LNCaP clone FGC (cell line): ENCODE results near the gene GALNT9.
"Not testable (repeated sequence)": the region's sequence is repeated elsewhere in the genome, so short reads cannot be mapped to it uniquely, and the experiment has no call there.

Experiments used
- DNase-seq: peaks from one replicate; pipeline ENCODE4 v3.0.0-alpha.2; 2011; ENCODE audit warnings: low read depth
- H3K4me3 ChIP-seq: 2 replicates; pipeline ENCODE4 v1.5.1; 2011; ENCODE audit warnings: mild to moderate bottlenecking, low read depth, low read length, control low read depth
- CTCF ChIP-seq: IDR thresholded peaks from 2 replicates; pipeline ENCODE4 v1.5.1; 2012; ENCODE audit warnings: mild to moderate bottlenecking; ENCODE audit not compliant: control insufficient read depth, insufficient read depth; ENCODE audit errors: extremely low read depth

Gene GALNT9

DNA sequence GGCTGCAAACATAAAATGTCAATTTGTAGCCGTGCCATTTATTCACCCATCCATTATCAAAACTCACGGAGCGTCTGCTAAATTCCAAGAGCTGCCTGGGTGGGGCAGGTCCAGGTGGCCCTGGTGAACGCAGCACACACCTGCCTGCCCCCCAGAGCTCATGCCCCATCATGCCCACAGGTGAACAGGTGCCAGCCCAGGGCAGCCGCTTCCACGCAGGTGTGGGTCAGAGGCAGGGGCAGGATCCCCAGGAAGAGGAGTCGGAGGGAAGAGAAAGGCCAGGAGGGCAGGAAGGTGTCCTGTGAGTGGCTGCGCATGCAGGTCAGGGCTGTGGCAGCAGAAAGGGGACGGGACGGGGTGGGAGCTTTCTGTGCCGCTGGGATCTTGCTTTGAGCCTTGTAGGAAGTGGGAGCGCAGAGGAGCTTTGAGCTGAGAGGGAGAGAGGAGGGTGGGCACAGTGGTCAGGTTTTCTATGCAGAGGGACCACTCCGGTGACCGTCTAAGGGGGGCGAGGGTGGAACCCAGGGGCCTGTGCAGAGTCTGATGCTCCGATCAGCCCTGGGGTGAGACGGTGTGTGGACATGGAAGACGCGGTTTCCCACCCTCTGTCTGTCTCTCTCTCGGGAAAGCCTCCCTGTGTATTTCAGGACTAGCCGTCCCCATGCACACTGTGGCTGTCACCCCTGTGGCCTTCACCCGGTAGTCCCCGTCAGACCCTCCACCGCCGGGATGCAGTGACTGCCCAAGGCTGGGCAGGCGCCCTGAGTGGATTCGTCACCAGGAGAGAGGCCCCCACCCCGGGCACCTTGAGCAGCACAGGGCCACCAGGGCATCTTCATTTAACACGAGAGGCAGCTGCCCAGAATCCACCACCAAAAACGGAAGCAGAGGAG is 26.7 kb downstream of the GALNT9 start:
- no peak overlapping the region for H3K4me3 ChIP-seq
- TF ChIP-seq CTCF: no peak
- no peak for DNase-seq

DNA sequence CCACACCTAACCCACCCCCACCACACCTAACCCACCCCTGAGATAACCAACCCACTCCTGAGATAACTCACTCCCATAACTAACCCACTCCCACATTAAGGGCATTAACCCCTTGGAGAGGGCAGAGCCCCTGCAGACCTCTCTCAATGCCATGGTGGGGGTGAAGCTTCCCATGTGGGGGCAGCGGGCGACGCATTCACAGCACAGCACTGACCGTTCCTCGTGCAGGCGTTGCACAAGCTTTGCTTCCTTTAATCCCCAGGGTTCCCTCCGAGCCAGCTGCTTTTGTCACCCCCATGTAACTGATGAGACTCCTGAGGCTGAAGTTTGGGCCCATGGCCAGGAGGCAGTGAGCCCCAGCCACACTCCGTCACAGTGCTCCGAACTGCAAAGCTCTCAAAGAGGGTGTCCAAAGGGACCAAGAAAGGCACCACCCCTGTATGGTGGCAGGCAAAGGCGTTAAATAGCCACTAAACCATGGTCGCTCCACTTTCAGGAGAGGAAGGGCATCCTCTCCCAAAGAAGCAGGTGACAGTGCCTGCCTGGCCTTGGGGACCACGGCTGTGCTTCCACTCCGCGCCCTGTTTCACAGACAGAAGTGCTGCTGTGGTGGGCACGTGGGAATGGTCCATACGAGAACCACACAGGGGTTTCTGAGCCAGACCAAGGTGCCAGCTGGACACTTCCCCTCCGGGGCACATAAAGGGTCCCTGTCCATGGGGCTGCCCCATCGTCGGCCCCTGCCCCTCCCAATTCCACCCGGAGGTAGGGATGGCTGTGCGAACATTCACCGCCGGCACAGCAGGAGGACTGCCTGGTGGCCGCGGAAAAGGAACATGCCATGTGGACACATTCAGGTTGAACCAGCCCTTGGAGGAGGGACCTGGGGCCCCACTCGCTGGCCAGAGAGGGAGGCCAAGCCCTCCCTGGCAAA is 28.3 kb downstream of the GALNT9 start:
- no peak for DNase-seq
- H3K4me3 ChIP-seq: no peak overlapping the region
- TF ChIP-seq CTCF: no peak

GRCh38 chr12:132296063-132296462 is 33.3 kb downstream of the GALNT9 start:
- no peak for DNase-seq
- TF ChIP-seq CTCF: no peak
- H3K4me3 ChIP-seq: no peak overlapping the region

DNA sequence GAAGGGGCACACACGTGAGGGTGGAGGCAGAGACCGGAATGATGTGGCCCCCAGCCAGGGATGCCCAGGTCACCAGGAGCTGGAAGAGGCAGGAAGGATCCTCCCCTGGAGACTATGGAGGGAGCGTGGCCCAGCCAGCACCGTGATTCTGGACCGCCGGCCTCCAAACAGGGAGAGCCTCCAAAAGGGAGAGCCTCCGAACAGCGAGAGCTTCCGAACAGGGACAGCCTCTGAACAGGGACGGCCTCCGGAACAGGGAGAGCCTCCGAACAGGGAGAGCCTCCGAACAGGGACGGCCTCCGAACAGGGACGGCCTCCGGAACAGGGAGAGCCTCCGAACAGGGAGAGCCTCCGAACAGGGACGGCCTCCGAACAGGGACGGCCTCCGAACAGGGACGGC is 33.8 kb downstream of the GALNT9 start:
- DNase-seq, H3K4me3 ChIP-seq: not testable (repeated sequence)

DNA sequence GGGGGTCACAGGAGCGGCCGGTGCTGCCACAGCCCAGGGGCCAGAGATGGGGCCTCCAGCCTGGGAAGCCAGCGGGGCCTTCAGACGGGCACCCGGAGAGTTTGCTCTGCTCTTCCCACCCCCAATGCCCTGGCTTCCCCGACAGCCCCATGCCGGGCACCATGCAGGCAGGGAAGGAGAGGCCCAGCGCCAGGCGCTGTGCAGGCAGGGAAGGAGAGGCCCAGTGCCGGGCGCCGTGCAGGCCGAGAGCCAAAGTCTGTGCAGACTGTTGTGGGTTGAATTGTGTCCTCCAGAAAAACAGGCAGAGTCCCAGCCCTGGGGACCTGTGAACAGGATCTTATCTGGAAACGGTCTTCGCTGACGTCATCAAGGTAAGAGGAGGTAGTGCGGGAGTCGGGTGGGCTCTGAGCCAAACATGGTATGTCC is 34.3 kb downstream of the GALNT9 start:
- no peak for DNase-seq

DNA sequence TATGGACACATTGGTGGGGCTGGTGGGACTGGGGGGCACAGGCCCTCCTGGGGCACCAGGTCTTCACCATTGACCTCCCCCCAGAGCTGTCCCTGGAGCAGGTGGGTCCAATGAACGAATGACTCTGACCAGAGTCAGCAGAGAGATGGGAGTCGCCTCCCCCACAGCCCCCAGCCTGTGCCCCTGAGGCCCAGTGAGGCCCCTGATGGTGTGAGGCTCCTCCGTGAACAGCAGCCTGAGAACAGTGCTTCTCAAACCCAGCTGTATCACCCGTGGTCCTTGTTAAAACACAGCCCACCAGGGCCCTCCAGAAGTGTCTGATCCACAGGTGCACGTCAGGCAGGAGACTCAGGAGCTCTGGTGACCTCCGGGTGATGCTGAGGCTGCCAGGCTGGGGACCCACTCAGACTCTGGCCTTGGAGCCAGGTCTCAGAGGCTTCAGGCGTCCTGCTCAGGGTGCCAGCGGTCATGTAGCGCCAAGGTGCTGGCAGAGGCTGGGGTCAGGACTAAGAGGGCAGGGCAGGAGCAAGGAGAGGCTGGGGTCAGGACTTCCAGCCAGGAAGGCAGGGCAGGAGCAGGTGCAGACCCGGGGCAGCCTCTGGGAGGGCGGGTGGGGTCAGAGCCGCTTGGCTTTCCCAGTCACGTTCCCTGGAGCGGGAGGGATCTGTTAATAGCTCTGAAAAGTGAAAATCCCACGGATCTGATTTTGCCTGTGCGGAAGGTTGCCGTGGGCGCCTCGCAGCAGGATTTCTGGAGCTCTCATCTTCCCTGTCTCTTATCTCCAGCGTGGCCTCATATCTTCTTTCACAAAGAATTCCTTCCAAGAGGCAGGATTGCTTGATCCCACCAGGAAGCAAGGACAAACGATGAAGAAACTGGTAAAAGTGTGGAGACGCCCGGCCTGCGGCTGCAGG is 35.0 kb downstream of the GALNT9 start:
- TF ChIP-seq CTCF: no peak
- no peak overlapping the region for H3K4me3 ChIP-seq
- no peak for DNase-seq

More for the DNA sequence above, 34.3 kb downstream of the GALNT9 start:
- TF ChIP-seq CTCF: no peak
- H3K4me3 ChIP-seq: no peak overlapping the region
